NCI-H2171 (cell line): ENCODE data around the gene SELL.
"Not testable (repeated sequence)": the region's sequence is repeated elsewhere in the genome, so short reads cannot be mapped to it uniquely, and the experiment has no call there.

Source experiments
- DNase-seq: peaks from one replicate; lab custom pipeline; 2025; lab: John Stamatoyannopoulos, UW

SELL gene

DNA sequence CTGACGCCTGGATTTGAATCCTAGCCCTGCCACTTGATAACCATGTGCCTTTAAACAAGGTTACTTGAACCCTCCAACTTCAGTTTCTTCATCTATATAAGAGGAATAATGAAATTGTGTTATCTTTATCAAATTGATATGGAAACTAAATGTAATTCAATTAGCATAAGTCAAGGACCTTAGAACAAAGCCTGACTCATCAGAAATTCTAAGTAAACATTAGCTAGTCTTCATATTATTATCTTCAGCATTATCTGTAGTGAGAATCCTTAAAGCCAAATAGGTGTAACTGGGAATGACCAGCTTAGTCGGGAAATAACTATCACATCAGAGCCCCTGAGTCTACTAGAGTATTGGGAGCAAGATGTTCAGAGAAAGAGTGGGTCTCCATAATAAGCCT is 6.6 kb downstream of the SELL start:
- DNase-seq = no peak

DNA sequence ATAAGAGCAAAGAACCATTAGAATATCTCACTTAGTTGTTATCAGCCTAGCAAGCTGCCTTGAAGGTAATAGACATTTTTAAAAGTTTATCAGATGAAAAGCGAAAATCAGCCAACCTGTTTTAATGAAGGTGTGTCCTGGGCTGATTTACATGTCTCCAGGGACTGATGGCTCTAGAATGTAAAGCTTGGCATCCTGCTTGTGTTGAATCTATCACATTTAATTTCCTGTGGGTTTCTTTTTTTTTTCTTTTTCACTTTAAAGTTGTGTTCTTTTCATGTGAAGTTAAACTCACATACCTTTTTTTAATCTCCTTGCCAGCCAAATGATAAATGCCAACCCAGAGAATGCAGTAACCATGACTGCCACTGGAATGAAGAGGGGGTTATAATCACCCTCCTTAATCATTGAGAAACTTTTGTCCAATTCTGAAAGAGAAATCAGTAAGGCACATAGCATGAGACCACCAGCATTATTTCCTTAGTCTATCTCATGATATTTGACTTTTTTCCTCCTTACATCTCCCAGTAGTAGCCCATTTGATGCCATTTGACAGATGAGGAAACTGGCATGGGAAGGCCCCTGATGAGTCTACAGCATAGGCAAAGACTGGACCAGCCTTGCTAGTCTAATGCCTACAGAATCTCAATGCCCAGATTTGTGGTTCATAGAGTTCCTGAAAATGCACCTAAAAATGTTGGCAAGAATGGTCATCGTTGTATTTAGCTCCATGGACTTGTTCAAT is 10.0 kb downstream of the SELL start:
- DNase-seq = no peak

GRCh38 chr1:169699707-169700106 is 11.7 kb downstream of the SELL start:
- DNase-seq = no peak

DNA sequence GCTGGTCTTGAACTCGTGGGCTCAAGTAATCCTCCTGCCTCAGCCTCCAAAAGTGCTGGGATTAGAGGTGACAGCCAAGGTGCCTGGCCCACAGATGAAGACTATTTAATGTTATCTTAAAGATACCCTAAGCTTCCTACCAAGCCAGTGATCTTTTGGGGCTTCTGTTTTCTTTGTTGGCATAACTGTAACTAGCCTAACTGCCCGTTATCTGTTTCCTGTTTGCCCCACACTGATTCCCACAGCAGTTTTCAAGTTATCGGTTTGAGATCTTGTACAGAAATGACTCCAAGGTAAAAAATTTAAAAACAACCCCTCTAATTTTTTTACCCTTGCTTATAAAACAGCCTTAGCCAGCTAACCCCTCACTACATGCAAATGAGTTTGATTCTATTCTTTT is 12.4 kb downstream of the SELL start:
- DNase-seq = no peak

DNA sequence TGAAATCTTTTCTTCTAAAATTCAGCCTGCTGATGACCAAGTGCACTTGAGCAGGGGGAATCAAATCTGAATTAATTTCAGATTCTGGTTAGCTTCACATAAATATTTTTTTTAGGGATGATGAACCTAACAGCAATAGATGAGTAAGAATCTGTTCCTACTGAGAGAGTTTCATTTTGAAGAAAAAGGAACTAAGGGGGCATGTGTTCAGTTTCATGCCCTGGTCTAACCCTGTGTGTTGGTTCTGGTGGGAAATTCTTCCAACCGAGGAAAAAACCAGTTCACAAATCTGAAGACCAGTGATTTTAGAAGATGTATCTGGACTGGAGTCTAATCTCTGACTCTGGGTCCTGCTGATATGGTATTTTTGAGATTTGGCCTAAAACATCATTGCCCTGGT is 13.7 kb downstream of the SELL start:
- no peak for DNase-seq

- no peak for DNase-seq
These were observed 14.9 kb downstream of the SELL start for GRCh38 chr1:169696273-169697100.

GRCh38 chr1:169694304-169695075 is 16.9 kb downstream of the SELL start:
- DNase-seq = no peak

DNA sequence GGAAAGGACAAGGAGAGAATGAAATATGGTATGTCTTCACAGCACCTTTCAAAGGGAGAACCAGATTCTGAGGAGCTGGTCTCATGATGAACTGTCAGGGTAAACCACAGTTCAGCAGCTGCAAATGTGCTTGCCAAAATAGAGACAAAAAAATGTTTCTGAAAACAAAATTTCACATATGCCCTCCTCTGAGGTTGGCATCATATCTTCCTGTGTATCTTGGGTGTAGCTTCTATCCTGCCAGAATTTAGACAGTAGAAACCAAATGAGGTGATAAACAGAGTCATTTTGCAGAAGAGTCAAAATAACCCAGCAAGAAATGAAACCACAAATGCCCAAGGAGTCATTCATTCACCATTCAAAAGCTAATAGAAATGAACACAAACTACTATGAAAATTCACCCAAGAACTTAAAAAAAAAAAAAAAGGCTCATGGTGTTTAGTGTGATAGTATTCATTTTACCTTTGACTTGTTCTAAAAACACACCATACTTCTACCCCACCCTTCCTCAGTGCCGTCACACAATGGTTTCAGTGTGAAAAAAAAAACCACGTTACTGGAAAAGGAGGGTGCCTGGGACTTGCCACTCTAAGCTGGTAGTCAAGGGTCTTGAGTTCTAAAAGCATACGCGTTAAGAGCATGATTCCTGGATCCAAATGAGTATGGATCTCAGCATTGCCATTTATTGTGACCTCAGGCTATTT is 18.5 kb downstream of the SELL start:
- DNase-seq = no peak

DNA sequence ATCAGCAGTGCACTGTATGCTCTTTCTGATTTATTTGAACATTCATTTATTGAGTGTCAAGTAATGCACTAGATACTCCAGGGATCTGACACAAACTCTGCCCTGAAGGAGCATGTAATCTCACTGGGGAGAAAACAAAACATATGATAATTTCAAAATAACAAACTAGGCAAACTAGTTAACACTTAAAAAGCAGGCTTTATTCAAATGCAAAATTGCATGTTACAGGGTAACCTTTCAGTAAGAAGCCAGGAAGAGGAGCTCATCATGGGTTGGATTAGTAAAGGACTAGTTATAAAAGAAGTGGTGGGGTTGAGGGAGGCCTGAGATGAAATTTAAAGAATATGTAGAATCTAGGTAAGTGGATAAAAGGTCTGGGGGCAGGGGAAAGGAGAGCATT is 20.9 kb downstream of the SELL start:
- no peak for DNase-seq

DNA sequence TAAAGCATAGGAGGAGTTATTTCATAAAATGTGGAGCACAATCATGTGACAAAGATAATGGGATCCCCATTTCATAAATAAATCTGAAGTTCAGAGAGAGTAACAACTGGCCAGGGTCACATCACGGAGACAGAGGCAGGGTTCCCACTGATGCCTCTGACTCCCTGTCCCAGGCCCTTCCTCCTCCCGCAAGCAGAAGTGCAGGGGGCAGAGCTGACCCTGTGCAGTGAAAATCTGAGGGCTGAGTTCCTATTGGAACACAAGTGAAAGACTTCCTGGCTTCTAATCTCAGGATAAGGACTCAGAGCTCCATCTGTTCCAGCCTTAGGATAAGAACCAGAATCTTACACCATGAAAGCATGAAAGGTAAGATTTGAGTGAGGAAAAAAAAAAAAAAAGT is 22.0 kb downstream of the SELL start:
- DNase-seq = no peak

DNA sequence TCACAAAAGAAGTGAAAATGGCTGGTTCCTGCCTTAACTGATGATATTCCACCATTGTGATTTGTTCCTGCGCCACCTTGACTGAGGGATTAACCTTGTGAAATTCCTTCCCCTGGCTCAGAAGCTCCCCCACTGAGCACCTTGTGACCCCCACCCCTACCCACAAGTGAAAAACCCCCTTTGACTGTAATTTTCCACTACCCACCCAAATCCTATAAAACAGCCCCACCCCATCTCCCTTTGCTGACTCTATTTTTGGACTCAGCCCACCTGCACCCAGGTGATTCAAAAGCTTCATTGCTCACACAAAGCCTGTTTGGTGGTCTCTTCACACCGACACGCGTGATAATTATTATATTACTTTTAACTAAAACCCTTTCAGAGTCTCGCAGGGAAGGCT is 23.0 kb downstream of the SELL start:
- not testable (repeated sequence) for DNase-seq

- no peak for DNase-seq
These were observed 27.8 kb downstream of the SELL start for GRCh38 chr1:169683661-169684060.

DNA sequence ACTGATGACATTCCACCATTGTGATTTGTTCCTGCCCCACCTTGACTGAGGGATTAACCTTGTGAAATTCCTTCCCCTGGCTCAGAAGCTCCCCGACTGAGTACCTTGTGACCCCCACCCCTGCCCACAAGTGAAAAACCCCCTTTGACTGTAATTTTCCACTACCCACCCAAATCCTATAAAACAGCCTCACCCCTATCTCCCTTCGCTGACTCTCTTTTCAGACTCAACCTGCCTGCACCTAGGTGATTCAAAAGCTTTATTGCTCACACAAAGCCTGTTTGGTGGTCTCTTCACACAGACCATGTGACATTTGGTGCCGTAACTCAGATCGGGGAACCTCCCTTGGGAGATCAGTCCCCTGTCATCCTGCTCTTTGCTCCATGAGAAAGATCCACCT is 28.3 kb downstream of the SELL start:
- not testable (repeated sequence) for DNase-seq

DNA sequence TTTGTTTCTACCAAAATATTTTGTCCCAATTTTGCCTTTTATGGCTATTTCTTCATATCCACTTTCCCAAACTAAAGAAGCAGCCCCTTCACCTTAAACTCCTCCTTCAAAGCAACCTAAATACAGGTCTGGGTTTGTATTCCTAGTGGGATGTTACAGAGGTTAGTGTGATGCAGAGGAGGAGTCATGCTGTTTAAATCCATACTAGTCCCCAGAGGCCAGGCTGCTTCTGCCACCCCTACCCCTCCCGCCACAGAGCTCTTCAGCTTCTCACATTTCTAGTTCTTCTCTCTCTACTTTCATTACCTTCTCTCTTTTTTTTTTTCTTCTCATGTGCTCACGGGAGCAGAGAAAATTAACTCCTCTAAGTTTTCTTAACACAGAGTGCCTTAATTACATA is 29.3 kb downstream of the SELL start:
- peak; percentile 3 for DNase-seq

GRCh38 chr1:169681140-169681539 is 30.3 kb downstream of the SELL start:
- DNase-seq = no peak

- no peak for DNase-seq
These were observed 30.9 kb downstream of the SELL start for GRCh38 chr1:169680377-169681019.

DNA sequence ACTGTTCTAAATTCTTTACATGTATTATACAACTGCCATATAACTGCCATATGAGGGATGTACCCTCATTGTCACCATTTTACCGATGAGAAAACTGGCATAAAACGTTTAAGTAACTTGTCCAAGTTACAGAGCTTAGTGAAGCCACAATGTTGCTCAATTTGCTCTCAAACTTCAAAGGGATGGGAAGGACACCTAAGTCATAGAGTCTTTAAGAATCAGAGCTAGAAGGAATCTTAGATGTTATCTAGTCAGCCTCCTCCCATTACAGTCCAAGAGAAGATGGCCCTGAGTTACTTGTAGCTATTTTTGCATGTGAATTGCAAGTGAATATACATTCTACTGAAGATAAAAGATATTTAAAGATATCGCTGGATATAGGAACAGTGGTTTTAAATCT is 31.7 kb downstream of the SELL start:
- no peak for DNase-seq

GRCh38 chr1:169676001-169676400 is 35.4 kb downstream of the SELL start:
- DNase-seq = no peak

DNA sequence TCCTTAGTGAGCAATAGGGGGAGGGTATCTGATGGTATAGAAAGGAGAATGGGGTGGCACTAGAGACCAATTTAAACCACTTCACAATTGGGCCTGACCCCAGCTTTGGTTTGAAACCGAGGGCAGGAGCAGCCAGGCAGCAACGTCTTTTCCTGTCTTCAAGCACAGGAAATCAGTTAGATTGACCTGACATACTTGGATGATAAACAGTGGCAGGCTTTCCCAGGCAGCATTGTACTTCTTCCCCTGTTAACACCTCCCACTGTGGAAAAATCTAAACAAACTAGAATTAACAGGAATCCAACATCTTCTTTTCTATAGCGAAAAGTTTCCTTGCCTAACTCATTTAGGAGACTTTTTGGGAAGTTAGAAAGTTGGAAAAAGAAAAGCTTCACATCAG is 40.6 kb downstream of the SELL start:
- no peak for DNase-seq

DNA sequence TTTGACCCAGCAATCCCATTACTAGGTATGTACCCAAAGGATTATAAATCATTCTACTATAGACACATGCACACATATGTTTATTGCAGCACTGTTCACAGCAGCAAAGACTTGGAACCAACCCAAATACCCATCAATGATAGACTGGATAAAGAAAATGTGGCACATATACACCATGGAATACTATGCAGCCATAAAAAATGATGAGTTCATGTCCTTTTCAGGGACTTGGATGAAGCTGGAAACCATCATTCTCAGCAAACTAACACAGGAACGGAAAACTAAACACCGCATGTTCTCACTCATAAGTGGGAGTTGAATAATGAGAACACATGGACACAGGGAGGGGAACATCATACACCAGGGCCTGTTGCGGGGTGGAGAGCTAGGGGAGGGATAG is 41.2 kb downstream of the SELL start:
- not testable (repeated sequence) for DNase-seq
